ENCODE data around the gene CLTB.

CLTB gene

DNA sequence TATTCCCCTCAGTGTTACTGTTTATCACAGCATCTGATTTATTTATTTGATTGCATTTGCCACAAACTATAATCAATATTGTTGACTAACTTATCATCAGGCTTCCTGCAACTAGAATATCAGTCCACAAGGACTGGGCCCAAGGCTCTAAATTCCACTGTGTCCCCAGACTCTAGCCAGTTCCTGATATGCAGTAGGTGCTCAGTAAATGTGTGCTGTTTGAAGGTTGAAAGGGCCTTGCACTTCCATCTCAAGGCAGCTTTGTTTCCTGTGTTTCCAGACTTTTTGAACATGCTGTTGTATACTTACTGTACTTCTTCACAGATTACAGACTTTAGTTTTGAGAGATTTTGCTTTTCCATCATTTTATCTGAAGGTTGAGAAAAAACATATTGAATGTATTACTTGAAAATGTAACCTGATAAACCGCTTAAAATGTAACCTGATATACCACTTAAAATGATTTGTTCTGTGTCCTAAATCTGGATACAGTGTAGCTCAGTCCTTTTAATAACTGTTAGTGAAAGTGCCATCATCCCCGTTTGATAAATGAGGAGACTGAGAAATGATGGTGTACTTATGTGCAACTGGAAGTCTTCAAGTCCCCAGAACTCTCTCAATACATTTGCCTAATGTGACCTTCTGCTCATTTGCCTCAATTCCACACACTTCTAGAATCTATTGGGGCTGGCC is 73.4 kb downstream of the CLTB start:
- DNase-seq = no peak
